ENCODE measurements around the gene RETREG3.

RETREG3 gene

GRCh38 chr17:42612013-42612412 lies 2.8 kb upstream of the RETREG3 start:
- DNase-seq (ENCODE audit: low spot score), result no peak

DNA sequence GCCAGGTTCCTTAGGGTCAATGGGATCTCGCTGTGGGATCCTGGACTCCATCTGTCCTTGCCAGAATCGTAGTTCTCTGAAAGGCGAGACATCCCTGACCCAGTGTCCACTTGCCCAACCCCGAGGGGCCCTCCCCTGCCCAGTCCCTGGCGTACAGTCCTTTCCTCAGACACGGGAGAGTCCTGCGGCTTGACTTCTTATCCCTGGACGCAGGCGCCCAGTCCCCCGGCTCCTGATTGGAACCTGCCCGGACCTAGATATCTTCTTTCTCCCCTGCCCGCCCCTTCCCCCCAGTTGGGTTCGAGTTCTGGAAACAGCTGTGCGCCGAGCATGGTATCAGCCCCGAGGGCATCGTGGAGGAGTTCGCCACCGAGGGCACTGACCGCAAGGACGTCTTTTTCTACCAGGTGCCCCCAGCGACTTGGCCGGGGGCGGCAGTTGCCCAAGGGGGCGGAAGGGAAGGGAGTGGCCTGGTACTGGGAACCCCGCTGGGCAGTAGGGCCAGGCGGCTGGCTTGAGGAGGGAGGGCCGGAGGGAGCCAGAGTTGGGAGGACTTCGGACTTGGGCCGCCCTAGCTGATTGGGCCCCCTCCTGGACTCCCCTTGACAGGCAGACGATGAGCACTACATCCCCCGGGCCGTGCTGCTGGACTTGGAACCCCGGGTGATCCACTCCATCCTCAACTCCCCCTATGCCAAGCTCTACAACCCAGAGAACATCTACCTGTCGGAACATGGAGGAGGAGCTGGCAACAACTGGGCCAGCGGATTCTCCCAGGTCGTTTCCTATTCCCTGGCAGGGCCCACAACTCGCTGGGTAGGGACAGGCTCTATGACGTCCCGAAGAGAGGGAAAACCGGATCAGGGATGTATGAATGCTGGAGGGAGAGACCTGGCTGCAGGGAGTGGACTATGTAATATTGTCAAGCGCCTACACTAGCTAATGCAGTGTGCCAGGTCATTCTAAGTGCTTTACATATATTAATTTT lies 934 bp upstream of the RETREG3 start:
- DNase-seq (ENCODE audit: low spot score), result peak; percentile 59

- DNase-seq (ENCODE audit: low spot score), result no peak
These were observed 631 bp downstream of the RETREG3 start for GRCh38 chr17:42608305-42609181.

DNA sequence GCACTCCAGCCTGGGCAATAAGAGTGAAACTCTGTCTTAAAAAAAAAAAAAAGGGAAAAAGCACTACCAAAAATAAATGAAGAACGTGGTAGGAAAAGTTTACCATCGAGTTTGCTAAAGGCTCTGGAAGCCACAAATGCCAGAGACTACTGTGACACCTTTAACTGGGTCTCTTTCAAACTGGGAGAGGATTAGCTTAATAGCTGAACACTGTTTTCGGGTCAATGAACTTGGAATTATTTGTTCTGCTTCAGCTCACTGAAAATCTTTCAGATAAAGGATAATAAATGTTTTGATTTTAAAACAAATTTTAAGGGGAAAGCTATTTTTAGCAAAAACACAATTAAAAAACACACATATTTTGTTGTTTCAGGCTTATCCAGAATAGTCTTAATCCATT lies 1.4 kb downstream of the RETREG3 start:
- DNase-seq (ENCODE audit: low spot score), result no peak

GRCh38 chr17:42603318-42603717 lies 5.9 kb downstream of the RETREG3 start:
- DNase-seq (ENCODE audit: low spot score), result no peak

GRCh38 chr17:42598905-42599304 lies 10.3 kb downstream of the RETREG3 start:
- DNase-seq (ENCODE audit: low spot score), result no peak

- DNase-seq (ENCODE audit: low spot score), result no peak
These were observed 12.8 kb downstream of the RETREG3 start for GRCh38 chr17:42596386-42596785.

DNA sequence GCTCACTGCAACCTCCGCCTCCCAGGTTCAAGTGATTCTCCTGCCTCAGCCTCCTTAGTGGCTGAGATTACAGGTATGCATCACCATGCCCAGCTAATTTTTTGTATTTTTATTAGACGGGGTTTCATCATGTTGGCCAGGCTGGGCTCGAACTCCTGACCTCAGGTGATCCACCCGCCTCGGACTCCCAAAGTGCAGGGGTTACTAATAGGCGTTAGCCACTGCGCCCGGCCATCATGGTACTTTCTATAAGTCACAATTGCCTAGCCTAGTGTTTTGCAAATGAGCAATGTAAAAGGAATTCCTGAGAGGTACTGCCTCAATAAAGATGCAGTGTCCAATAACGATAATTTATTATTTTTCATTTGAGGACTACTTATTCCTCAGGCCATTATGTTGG lies 17.8 kb downstream of the RETREG3 start:
- DNase-seq (ENCODE audit: low spot score), result no peak

DNA sequence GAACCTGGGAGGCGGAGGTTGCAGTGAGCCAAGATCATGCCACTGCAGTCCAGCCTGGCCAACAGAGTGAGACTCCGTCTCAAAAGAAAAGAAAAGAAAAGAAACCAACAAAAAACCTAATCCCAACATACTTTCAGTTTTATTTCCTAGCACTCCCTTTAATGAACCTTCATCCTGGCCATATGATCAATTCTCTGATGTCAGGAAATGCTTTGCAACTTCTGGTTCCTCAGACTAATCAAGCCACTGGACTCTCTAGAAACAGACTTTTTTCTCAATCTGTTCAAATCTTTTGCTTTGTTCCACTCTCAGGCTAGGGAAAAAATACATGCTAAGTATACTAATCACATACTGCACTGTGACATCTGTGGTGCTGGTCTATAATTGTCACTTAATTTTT lies 18.3 kb downstream of the RETREG3 start:
- no peak for DNase-seq (ENCODE audit: low spot score)

GRCh38 chr17:42586514-42587230 lies 22.5 kb downstream of the RETREG3 start:
- DNase-seq (ENCODE audit: low spot score), result no peak

DNA sequence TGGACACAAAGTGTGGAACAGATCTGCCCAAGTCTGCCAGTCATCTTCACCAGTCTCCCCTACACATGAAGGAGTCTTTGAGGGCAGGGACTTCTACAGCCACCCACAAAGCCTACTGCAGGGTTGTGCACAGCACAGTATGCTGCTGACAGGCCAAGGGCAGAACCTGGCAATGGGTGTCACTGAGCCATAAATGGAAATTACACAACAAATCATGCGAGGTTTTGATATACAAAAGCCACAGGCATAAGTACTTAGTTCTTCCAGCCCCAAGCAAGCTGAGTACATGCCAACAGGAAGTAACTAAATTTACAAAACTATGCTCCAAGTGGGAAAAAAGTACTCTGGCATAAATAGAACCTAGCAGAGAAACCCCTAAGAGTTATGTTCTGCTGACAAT lies 23.8 kb downstream of the RETREG3 start:
- no peak for DNase-seq (ENCODE audit: low spot score)

- no peak for DNase-seq (ENCODE audit: low spot score)
These were observed 24.3 kb downstream of the RETREG3 start for GRCh38 chr17:42584880-42585279.

GRCh38 chr17:42581744-42582270 lies 27.4 kb downstream of the RETREG3 start:
- no peak for DNase-seq (ENCODE audit: low spot score)

DNA sequence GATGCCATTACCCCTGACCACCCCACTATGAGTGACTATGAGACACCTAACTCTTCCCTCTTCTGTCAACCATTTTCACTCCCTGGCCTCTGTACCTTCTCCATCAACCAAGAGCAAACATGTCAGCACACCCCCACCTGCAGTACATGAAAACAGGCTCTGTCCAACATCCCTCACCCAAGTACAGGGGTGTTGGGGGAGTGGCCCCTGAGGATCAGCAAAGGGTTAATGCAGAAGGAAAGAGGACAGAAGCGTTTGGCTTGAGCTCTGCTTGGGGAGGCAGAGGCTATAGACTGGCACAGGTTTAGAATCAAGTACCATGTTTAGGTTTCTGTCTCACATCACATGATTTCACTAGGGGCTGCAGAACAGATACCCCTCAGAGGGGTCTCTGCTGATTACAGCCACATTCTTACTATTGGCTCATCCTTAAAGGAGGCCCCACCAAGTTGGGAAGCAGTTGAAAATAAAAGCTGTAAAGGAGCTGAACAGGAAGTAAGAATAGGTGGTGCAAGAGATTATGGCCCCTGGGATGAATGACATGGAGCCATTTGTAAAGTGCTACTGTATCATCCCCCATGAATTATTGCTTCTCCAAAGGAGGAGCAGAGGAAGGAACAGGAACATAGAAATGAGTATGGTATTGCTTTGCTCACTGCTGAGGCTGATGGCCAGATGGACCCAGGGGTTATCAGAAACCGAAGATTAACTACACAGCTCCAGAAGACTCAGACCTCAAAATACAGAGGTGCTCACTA lies 29.2 kb downstream of the RETREG3 start:
- DNase-seq (ENCODE audit: low spot score), result no peak

GRCh38 chr17:42578282-42578869 lies 30.8 kb downstream of the RETREG3 start:
- peak; percentile 92 for DNase-seq (ENCODE audit: low spot score)

DNA sequence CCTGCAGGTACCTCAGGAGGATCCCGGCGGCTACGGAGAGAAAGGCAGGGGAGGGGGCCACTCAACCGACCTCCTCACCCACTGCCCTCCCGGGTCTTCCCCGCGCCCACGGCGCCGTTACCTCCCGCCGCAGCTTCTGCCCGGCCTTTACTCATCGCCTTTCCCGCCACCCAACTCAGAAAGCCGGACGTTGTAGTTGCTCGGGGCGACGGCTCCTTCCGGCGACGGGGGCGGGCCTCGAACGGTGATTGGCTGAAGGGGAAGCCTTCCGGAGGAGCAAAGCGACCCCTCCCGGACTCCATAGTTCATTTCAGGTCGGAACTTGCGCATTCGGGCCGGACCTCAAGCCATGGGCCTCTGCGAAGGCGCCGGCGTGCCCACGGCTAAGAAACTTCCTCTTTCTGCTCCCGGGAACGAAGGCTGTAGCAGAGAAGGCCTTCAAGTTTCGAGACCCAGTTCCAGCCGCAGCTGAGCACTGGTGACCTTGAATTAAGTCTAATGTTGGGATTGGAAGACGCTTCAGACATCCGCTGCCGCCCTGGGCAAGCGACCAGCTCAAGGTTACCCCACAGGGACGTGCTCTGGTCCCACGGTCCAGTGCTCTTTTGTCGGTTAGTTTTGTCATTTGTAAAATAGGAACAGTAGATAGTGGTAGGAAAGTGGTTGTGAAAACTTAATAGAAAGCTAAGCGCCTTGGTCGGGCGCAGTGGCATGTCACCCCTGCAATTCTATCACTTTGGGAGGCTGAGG lies 31.5 kb downstream of the RETREG3 start, which contains the start of gene PSMC3IP:
PSMC3IP (minus strand) TSS at position 198 of the 750 bp plus-strand sequence; CDS start at position 155, 43 bp downstream.
- DNase-seq (ENCODE audit: low spot score), result peak; percentile 97

DNA sequence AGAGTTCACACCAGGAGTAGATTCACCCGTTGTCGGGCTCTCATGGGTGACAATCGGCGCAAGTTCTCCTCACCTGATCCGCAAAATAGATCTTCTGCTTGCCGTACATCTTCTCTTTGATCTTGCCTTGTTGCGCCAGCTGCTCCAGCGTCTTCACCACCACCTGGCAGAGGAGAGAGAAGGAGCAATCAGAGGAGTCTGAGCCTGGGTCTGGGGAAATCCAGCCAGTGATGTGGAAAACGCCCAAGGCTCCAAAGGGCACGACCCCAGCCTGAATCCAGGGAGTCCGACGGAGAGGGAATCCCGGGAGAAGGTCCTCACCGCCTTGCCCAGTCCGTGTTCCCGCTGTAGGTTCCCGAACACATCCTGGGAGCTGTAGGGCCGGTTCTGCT lies 32.0 kb downstream of the RETREG3 start:
- no peak for DNase-seq (ENCODE audit: low spot score)

DNA sequence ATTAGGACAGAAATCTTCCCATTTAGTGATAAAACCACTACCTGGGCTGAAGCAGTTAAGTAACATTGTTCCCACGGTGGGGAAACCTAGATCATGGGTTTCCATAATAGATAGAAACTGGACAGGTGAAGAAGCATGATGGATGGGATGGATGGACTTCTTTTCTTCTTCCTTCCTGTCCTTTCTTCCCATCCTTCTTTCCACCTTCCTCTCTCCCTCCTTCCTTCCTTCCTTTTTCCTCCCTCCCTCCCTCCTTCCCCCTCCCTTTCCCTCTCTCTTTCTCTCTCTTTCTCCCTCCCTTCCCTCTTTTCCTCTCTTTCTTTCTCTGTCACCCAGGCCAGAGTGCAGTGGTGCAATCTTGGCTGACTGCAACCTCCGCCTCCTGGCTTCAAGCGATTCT lies 34.7 kb downstream of the RETREG3 start:
- no peak for DNase-seq (ENCODE audit: low spot score)

DNA sequence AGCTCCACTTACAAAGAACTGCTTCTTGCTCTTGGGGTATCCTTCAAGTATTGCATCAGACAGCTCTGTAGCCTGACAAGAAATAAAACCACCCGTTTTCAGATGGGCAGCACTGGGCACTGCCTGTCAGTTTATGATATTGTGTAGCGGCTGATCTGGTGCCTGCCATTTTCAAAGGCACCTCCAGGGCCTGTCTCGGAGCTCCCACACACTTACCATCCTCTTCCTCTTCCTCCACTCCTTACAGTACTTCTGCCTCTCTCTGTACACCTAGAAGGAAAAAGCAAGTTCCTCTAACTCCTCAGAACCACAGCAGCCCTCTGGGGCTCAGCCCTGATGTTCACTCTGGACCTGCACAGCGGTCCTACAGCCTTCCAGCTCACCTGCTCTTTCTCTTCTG lies 36.1 kb downstream of the RETREG3 start:
- no peak for DNase-seq (ENCODE audit: low spot score)
